Mucosa of descending colon (tissue), 3 donors: ENCODE measurements around the gene LRRC43. TPM values are rescaled to one million over a fixed set of nuclear protein-coding genes. Genes with fewer than 3 reads are reported as not detected.

Experiments used
- ATAC-seq: fragments of 200-7000 bp; cut with Tn5 transposase; one replicate; pipeline ENCODE4 v1.9.1; 2020; ENCODE audit warnings: mild to moderate bottlenecking, moderate library complexity
- DNase-seq, 3 donors: peaks; one replicate each; pipeline ENCODE4 v3.0.0-alpha.2; 2020
- H3K36me3 ChIP-seq: fragments of 200-600 bp; one replicate; pipeline ENCODE4 v1.8.0; 2021; ENCODE audit warnings: low read depth, mild to moderate bottlenecking
- H3K4me1 ChIP-seq: fragments of 200-600 bp; one replicate; pipeline ENCODE4 v1.8.0; 2021; ENCODE audit warnings: low read depth, mild to moderate bottlenecking
- H3K4me3 ChIP-seq: fragments of 200-600 bp; one replicate; pipeline ENCODE4 v1.8.0; 2021; ENCODE audit warnings: mild to moderate bottlenecking
- H3K9me3 ChIP-seq: fragments of 200-600 bp; one replicate; pipeline ENCODE4 v1.8.0; 2021; ENCODE audit warnings: mild to moderate bottlenecking
- intact Hi-C, 2 donors: fragments of 100-400 bp; cut with DNase I in 1 of 2; cut with micrococcal nuclease in 1 of 2; formaldehyde crosslinking; loops; one replicate each; pipeline versions ENCODE4 v1.11.0 to v1.11.1; 2022; cut with DNase I, micrococcal nuclease
- total RNA-seq, 3 donors: library from RNA; stranded (reverse); fragmentation: NEBNext Ultra II Directional in 2 of 3; extraction: Animal tissue kit (Norgen Biotek cat#: 25700) in 2 of 3; gene quantifications; one replicate each; pipeline versions ENCODE4 v1.2.1 to v1.2.4, GENCODE V29; 2021 to 2023
- TF ChIP-seq, protein P1 (sequence below): fragments of 200-600 bp; IDR thresholded peaks from one replicate; pipeline ENCODE4 v1.8.0; 2022; ENCODE audit warnings: antibody characterized with exemption, mild to moderate bottlenecking
- donor health status: DM: no; HTN: no; CAD: no; lungs with moderate emphysema.
- donor health status: DM: no; HTN: no; CAD: no.
- donor health status: DM: no; HTN: yes; CAD: no.

The LRRC43 gene
- total RNA-seq, 3 donors from 2014 or later = 0.19 to 0.51 TPM; not detected in 1

DNA sequence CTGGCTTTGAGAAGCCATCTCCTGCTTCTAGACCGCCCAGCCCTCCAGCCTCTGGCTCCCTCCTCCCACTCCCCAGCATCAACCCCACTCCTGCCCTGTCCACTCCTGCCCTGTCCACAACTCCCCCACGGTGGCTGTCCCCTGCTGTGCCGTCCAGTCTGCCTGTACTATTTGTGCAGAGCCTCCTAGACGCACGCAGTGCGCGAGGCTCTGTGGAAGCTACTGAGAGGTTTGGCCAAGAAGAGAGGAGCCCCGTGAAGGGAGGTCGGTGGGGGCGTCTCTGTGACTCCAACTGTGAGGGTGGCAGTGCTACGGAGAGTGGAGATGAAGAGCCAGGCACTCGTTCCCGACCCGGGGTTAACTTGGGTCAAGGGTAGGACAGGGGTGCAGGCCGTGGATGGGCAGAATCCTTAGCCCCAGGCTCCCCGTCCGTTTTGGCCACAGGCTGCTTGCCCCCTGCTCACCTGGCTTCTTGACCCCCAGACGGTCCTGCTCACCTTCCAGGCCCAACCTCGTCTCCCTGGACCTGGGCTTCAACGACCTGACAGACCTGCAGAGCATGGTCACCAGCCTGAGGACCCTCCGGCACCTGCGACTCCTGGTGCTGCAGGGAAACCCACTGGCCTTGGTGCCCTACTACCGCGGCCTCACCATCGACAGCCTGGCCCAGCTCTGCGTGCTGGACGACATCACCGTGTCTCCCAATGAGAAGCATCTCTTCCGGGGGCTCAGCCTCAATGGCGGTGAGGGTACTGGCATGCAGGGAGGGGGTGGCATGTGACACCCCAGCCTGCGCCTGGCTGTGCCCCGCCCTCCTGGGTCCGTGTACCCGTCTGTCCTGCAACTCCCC, 6.9 kb downstream of the LRRC43 start:
- ATAC-seq = no peak
- H3K36me3 ChIP-seq = no peaks in the 10 kb centered on the region
- no peak overlapping the region for H3K4me3 ChIP-seq
- TF ChIP-seq, protein P1, sequence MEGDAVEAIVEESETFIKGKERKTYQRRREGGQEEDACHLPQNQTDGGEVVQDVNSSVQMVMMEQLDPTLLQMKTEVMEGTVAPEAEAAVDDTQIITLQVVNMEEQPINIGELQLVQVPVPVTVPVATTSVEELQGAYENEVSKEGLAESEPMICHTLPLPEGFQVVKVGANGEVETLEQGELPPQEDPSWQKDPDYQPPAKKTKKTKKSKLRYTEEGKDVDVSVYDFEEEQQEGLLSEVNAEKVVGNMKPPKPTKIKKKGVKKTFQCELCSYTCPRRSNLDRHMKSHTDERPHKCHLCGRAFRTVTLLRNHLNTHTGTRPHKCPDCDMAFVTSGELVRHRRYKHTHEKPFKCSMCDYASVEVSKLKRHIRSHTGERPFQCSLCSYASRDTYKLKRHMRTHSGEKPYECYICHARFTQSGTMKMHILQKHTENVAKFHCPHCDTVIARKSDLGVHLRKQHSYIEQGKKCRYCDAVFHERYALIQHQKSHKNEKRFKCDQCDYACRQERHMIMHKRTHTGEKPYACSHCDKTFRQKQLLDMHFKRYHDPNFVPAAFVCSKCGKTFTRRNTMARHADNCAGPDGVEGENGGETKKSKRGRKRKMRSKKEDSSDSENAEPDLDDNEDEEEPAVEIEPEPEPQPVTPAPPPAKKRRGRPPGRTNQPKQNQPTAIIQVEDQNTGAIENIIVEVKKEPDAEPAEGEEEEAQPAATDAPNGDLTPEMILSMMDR = no peak
- DNase-seq = no peak
- no peaks in the 10 kb centered on the region for H3K9me3 ChIP-seq
- peaks cover 9% of the 10 kb centered on the region for H3K4me1 ChIP-seq
- intact Hi-C loops = no loop called here

GRCh38 chr12:122190842-122191668, 8.1 kb downstream of the LRRC43 start:
- ATAC-seq (peak; percentile 92), DNase-seq (peak in 2 of 3 donors; percentile 86 to 87)
- Histone ChIP-seq H3K9me3 (no peaks in the 10 kb centered on the region), H3K36me3 (no peaks in the 10 kb centered on the region), H3K4me1 (peaks cover 9% of the 10 kb centered on the region), H3K4me3 (no peak overlapping the region)
- intact Hi-C loops = no loop called here
- TF ChIP-seq, protein P1 = peak; percentile 72

GRCh38 chr12:122192441-122192840, 9.5 kb downstream of the LRRC43 start:
- TF ChIP-seq, protein P1 = no peak
- no peak for ATAC-seq
- Histone ChIP-seq H3K4me3 (no peak overlapping the region), H3K4me1 (peaks cover 9% of the 10 kb centered on the region), H3K36me3 (no peaks in the 10 kb centered on the region), H3K9me3 (no peaks in the 10 kb centered on the region)
- intact Hi-C loops = no loop called here
- no peak for DNase-seq

- H3K9me3 ChIP-seq = no peaks in the 10 kb centered on the region
- H3K4me3 ChIP-seq = no peak overlapping the region
- TF ChIP-seq, protein P1 = no peak
- H3K36me3 ChIP-seq = no peaks in the 10 kb centered on the region
- H3K4me1 ChIP-seq = peaks cover 9% of the 10 kb centered on the region
- DNase-seq = no peak
- intact Hi-C loops = no loop called here
- ATAC-seq = peak; percentile 69
These were observed 11.9 kb downstream of the LRRC43 start for GRCh38 chr12:122194804-122195203.

- Histone ChIP-seq H3K4me1 (peaks cover 9% of the 10 kb centered on the region), H3K36me3 (no peaks in the 10 kb centered on the region), H3K4me3 (no peak overlapping the region), H3K9me3 (no peaks in the 10 kb centered on the region)
- DNase-seq = no peak
- no peak for ATAC-seq
- intact Hi-C loops = no loop called here
- TF ChIP-seq, protein P1 = no peak
These were observed 12.5 kb downstream of the LRRC43 start for GRCh38 chr12:122195405-122195804.
